NCI-H774 (cell line): ENCODE measurements around the gene DTX1.

Source experiments
- DNase-seq: peaks from one replicate; lab custom pipeline; 2025; lab: John Stamatoyannopoulos, UW

DTX1 gene

GRCh38 chr12:113055594-113056380 is 743 bp upstream of the DTX1 start:
- no peak for DNase-seq

- DNase-seq, result no peak
These were observed 224 bp upstream of the DTX1 start for GRCh38 chr12:113056381-113056630.

- no peak for DNase-seq
These were observed 1.3 kb downstream of the DTX1 start for GRCh38 chr12:113057565-113058485.

- no peak for DNase-seq
These were observed 2.0 kb downstream of the DTX1 start for GRCh38 chr12:113058553-113058952.

- no peak for DNase-seq
These were observed 2.6 kb downstream of the DTX1 start for GRCh38 chr12:113059071-113059595.

GRCh38 chr12:113060336-113060960 is 3.9 kb downstream of the DTX1 start:
- DNase-seq, result no peak

- DNase-seq, result peak; percentile 6
These were observed 4.6 kb downstream of the DTX1 start for GRCh38 chr12:113061061-113061694.

- no peak for DNase-seq
These were observed 6.2 kb downstream of the DTX1 start for GRCh38 chr12:113062502-113063395.

- DNase-seq, result no peak
These were observed 7.1 kb downstream of the DTX1 start for GRCh38 chr12:113063396-113064350.

- DNase-seq, result no peak
These were observed 8.0 kb downstream of the DTX1 start for GRCh38 chr12:113064395-113065125.

- no peak for DNase-seq
These were observed 8.8 kb downstream of the DTX1 start for GRCh38 chr12:113065126-113066007.

- DNase-seq, result peak; percentile 57
These were observed 10.4 kb downstream of the DTX1 start for GRCh38 chr12:113066813-113067400.

GRCh38 chr12:113067987-113068935 is 11.7 kb downstream of the DTX1 start:
- no peak for DNase-seq

- no peak for DNase-seq
These were observed 12.6 kb downstream of the DTX1 start for GRCh38 chr12:113069149-113069548.

- no peak for DNase-seq
These were observed 13.2 kb downstream of the DTX1 start for GRCh38 chr12:113069751-113070116.

GRCh38 chr12:113070117-113070906 is 13.8 kb downstream of the DTX1 start:
- no peak for DNase-seq
